GM18873 (cell line): ENCODE data around the gene LILRA2.
"Not testable (repeated sequence)": the region's sequence is repeated elsewhere in the genome, so short reads cannot be mapped to it uniquely, and the experiment has no call there.

ENCODE experiments used
- ATAC-seq: cut with Tn5 transposase; IDR thresholded peaks from one replicate; pipeline ENCODE4 v1.9.1; 2021; ENCODE audit warnings: mild to moderate bottlenecking, moderate library complexity, moderate number of reproducible peaks; ENCODE audit not compliant: unreplicated experiment, low FRiP score

LILRA2 gene

GRCh38 chr19:54570316-54570715 lies 3.3 kb upstream of the LILRA2 start:
- ATAC-seq, result no peak

DNA sequence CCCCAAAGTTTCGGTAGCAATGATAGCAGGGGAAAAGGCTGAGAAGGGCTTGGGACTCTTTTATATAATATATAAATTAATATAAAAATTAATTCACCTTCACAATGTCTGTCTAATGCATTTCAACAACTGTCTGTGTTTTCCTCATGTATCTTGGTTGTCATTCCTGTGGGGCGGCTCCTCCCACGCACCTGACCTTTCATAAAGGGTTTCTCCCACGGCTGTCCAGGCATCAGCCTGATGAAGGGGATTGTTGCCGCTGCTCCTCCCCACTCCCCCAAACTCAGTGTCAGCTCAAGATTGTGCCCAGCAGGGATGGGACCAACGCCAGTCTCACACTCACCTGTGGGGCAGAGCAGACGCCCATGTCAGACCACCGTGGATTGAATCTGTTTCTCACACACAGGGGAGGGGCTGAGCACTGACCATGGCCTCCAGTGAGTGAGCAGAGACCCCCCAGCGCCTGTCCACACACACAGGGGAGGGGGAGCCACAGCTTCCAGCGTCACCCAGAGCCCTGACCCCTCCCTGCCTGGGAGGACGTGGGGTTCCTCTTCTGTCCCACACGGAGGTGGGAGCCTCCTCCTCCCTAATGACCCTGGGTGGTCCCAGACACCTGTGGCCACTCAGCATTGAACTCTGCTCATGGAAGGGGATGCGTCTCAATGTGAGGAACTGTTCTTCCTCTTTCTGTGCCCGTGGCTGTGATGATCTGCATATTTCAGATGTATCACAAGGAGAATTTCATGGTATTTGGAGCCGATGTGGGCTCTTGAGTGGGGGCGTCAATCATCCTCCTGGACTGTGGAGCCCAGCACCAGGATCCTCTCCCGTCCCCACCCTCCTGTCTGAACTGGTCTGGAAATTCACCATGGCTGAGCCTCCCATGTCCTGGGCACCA lies 1.6 kb upstream of the LILRA2 start:
- ATAC-seq, result not testable (repeated sequence)

GRCh38 chr19:54572696-54573311 lies 786 bp upstream of the LILRA2 start:
- ATAC-seq, result no peak

DNA sequence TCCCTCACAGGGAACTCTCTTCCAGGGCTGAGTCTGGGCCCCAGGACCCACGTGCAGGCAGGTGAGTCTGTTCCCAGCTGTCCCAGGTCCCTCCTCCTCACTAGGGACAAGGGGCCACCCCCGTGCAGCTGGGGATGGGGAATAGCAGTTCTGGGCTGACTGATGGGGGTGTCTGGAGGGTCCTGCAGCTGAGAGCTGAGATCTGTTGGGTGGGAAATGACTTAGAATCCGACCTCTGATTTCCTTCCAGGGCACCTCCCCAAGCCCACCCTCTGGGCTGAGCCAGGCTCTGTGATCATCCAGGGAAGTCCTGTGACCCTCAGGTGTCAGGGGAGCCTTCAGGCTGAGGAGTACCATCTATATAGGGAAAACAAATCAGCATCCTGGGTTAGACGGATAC lies 461 bp downstream of the LILRA2 start:
- ATAC-seq, result no peak

GRCh38 chr19:54574527-54575056 lies 1.0 kb downstream of the LILRA2 start:
- no peak for ATAC-seq

GRCh38 chr19:54575205-54575604 lies 1.6 kb downstream of the LILRA2 start:
- ATAC-seq, result not testable (repeated sequence)

DNA sequence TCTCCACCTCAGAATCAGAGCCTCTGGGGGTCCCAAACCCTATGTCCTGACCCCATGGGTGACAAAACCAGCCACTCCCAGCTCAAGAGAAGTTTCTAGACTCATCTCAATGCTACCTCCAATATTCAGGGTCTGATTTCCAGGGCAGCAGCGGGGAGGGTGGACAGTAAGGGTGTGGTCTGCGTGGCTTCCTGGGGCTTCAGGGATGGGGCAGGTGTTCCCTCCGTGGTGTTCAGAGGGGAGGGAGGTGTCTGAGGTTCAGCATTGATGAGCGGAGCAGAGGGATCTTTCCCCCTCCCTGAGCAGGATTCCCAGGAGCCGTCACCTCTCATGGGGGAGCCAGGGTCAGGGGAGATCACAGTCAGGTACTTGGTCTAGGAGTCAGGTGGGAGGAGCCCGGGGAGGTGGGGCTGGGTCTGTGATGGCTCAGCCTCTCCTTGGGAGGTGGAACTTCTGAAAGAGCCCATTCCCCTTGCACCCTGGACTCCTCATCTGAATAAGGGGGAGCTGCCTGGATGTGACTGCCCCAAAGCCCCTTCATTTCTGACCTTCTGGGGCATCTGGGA lies 2.9 kb downstream of the LILRA2 start:
- no peak for ATAC-seq

GRCh38 chr19:54577334-54577733 lies 3.7 kb downstream of the LILRA2 start:
- ATAC-seq, result no peak

DNA sequence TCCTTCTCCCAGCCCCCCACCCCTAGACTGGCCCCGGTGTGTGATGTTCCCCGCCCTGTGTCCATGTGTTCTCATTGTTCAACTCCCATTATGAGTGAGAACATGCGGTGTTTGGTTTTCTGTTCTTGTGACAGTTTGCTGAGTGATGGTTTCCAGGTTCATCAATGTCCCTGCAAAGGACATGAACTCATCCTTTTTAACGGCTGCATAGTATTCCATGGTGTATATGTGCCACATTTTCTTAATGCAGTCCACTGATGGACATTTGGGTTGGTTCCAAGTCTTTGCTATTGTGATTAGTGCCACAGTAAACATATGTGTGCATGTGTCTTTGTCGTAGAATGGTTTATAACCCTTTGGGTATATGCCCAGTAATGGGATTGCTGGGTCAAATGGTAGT lies 4.7 kb downstream of the LILRA2 start:
- ATAC-seq, result not testable (repeated sequence)

GRCh38 chr19:54586397-54586796 lies 12.8 kb downstream of the LILRA2 start:
- ATAC-seq, result no peak

DNA sequence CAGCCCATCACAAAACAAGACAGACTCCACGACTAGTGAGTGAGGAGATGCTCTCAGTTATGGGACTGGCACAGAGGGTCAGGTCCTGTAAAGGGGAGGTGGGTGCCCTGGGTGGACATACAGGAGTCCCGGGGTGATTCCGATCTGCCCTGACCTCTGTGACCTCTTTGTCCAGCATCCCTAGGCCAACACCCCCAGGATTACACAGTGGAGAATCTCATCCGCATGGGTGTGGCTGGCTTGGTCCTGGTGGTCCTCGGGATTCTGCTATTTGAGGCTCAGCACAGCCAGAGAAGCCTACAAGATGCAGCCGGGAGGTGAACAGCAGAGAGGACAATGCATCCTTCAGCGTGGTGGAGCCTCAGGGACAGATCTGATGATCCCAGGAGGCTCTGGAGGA lies 13.4 kb downstream of the LILRA2 start:
- ATAC-seq, result no peak

DNA sequence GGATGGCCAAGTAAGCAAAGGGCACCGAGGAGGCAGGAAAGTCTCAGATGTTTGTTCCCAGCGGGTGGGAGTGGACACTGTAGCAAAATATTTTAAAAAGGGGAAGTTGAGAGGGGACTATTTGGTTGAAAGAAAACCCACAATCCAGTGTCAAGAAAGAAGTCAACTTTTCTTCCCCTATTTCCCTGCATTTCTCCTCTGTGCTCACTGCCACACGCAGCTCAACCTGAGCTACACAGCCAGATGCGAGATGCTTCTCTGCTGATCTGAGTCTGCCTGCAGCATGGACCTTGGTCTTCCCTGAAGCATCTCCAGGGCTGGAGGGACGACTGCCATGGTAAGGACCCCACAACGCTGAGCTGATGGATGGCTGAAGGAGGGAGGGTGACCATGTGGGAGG lies 19.9 kb downstream of the LILRA2 start, which contains the start of gene LILRA1:
Gene LILRA1 (plus strand): TSS at position 188 of the 400 bp plus-strand sequence. CDS start 613 bp downstream, outside the sequence.
- ATAC-seq, result not testable (repeated sequence)

DNA sequence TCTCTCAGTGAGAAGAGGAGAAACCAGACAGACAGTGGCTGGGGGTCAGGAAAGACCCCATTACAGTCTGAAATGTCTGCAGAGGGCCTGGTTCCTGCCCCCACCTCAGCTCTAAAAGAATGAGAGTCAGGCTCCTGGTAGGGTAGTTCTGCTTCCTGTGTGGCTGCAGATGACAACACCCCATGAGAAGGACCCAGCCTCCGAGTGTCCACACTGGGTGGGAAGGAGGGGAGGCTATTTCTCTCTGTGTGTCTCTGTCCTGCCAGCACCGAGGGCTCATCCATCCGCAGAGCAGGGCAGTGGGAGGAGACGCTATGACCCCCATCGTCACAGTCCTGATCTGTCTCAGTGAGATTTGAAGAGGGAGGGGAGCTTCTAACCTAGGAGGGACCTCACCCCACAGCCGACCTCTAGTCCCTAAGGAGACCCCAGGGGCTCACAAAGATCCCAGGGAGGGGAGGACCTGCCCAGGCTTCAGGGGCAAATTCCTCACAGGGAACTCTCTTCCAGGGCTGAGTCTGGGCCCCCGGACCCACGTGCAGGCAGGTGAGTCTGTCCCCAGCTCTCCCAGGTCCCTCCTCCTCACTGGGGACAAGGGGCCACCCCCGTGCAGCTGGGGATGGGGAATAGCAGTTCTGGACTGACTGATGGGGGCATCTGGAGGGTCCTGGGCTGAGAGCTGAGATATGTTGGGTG lies 20.5 kb downstream of the LILRA2 start:
- ATAC-seq, result not testable (repeated sequence)

DNA sequence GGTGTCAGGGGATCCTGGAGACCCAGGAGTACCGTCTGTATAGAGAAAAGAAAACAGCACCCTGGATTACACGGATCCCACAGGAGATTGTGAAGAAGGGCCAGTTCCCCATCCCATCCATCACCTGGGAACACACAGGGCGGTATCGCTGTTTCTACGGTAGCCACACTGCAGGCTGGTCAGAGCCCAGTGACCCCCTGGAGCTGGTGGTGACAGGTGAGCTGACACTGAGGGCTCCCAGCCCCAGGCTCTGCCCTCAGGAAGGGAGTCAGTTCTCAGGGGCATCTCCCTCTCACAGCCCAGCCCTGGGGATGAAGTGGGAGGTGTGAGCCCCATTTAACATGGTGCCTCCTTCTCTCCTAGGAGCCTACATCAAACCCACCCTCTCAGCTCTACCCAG lies 21.1 kb downstream of the LILRA2 start:
- no peak for ATAC-seq

- not testable (repeated sequence) for ATAC-seq
Observed at GRCh38 chr19:54595680-54596436, 22.3 kb downstream of the LILRA2 start.

GRCh38 chr19:54600212-54600611 lies 26.6 kb downstream of the LILRA2 start:
- no peak for ATAC-seq

DNA sequence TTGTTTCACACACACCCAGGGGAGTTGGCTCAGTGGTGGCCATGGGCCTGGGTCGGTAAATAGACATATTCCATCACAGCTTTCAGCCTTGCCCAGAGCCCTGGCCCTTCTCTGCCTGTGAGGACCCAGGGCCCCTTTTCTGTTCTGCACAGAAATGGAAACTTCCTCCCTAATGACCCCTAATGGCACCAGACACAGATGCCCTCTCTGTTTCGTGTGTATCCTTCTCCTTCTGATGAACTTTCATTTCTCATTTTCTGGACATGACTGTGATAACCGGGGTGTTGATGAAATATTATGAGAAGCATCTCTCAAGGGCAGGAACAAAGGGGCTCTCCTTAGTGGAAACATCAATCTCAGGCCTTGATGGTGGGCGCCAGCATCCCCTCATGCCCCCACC lies 32.6 kb downstream of the LILRA2 start:
- ATAC-seq, result no peak

DNA sequence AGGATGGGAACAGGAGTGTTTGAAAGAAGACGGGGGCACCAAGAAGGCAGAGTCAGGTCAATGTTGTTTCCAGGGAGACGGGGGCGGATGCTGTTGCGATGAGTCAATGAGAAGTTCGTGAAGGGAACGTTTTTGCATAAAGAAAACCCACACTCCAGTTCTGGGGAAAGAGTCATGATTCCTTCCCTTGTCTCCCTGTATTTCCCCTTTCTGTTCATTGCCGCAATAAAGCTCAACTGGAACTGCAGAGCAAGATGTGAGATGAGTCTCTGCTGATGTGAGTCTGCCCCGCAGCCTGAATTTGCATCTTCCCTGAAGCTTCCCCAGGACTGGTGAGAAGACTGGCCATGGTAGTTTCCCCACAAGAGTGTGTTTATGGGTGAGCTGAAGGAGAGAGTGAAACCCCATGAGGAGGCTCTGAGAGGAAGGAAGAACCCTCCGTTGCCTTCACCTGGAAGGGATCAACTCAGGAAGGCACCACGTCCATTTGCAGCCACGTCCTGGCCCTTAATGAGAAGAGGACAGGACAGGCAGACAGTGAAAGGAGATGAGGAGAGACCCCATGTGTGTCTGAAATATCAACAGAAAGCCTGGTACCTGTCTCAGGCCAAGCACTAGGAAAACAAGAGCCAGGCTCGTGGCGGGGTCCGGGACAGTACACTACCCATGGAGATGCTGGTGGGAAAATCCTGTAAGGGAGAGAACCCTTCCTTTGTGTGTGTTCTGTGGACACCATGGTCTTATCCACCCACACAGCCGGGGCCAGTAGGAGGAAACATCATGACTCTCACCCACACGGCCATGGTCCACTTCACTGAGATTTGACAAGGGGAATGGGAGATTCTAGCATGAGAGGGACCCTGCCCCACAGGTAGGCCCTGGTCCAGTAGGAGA lies 33.5 kb downstream of the LILRA2 start:
- peak; percentile 47 for ATAC-seq

GRCh38 chr19:54607785-54608150 lies 34.2 kb downstream of the LILRA2 start:
- ATAC-seq, result no peak
